ENCODE data around the gene RBM4B.

Gene RBM4B

GRCh38 chr11:66676931-66677598, 622 bp downstream of the RBM4B start:
- TF ChIP-seq TAF1 (IDR thresholded peaks at IDR 0.05; ENCODE audit: borderline replicate concordance, insufficient read depth, low read length) (no peak), REST (IDR thresholded peaks at IDR 0.05; ENCODE audit: insufficient read depth in 1 of 2, low read depth in 2 of 2, low read length in 2 of 2) (no peak), POLR2AphosphoS5 (IDR thresholded peaks at IDR 0.05; ENCODE audit: low read depth, low read length) (no peak), FOXP2 (optimal IDR thresholded peaks at IDR 0.05; ENCODE audit: borderline replicate concordance, extremely low read depth, extremely low read length, insufficient read depth) (no peak), SIN3A (IDR thresholded peaks at IDR 0.05; ENCODE audit: borderline replicate concordance, insufficient read depth, low read length) (no peak)

- TF ChIP-seq REST (IDR thresholded peaks at IDR 0.05; ENCODE audit: insufficient read depth in 1 of 2, low read depth in 2 of 2, low read length in 2 of 2) = no peak
Measured at GRCh38 chr11:66676282-66676919, 1.3 kb downstream of the RBM4B start.

GRCh38 chr11:66674964-66675602, 2.6 kb downstream of the RBM4B start:
- no peak for TF ChIP-seq TAF1 (IDR thresholded peaks at IDR 0.05; ENCODE audit: borderline replicate concordance, insufficient read depth, low read length)
- no peak for TF ChIP-seq REST (IDR thresholded peaks at IDR 0.05; ENCODE audit: insufficient read depth in 1 of 2, low read depth in 2 of 2, low read length in 2 of 2)
- TF ChIP-seq POLR2AphosphoS5 (IDR thresholded peaks at IDR 0.05; ENCODE audit: low read depth, low read length) = no peak
- TF ChIP-seq SIN3A (IDR thresholded peaks at IDR 0.05; ENCODE audit: borderline replicate concordance, insufficient read depth, low read length) = no peak

- no peak for TF ChIP-seq FOXP2 (optimal IDR thresholded peaks at IDR 0.05; ENCODE audit: borderline replicate concordance, extremely low read depth, extremely low read length, insufficient read depth)
- no peak for TF ChIP-seq REST (IDR thresholded peaks at IDR 0.05; ENCODE audit: insufficient read depth in 1 of 2, low read depth in 2 of 2, low read length in 2 of 2)
- TF ChIP-seq TAF1 (IDR thresholded peaks at IDR 0.05; ENCODE audit: borderline replicate concordance, insufficient read depth, low read length) = no peak
- TF ChIP-seq POLR2AphosphoS5 (IDR thresholded peaks at IDR 0.05; ENCODE audit: low read depth, low read length) = no peak
- no peak for TF ChIP-seq SIN3A (IDR thresholded peaks at IDR 0.05; ENCODE audit: borderline replicate concordance, insufficient read depth, low read length)
Measured at GRCh38 chr11:66670816-66671215, 6.9 kb downstream of the RBM4B start.

All from PFSK-1 (cell line).